ENCODE data around the gene OOSP4A. TPM values are rescaled to one million over a fixed set of nuclear protein-coding genes. Genes with fewer than 3 reads are reported as not detected.

Gene OOSP4A
- total and polyA plus RNA-seq, 2 of the 4 experiments (the other 2 are of a cell fraction), result not detected

GRCh38 chr11:59938718-59939117 is 25.1 kb upstream of the OOSP4A start:
- H2AK9ac ChIP-seq (replicated peaks; ENCODE audit: low read depth, low read length, poor library complexity), result no peak overlapping the region
- intact Hi-C loops (cut with micrococcal nuclease), result no loop called here
- ChIA-PET POLR2A (ENCODE audit: unreplicated experiment) (no interaction called here), CTCF (no interaction called here)
- H4K20me1 ChIP-seq (ENCODE audit: insufficient read depth, low read length), result no peaks in the 10 kb centered on the region
- ATAC-seq (ENCODE audit: low read depth) (no peak), DNase-seq (no peak)
- H3K18ac ChIP-seq (ENCODE audit: low read depth, low read length), result no peak overlapping the region
- no peak overlapping the region for H2BK15ac ChIP-seq (ENCODE audit: low read depth, low read length)
- no peak overlapping the region for H3K4me2 ChIP-seq (ENCODE audit: low read depth, low read length)
- no peak overlapping the region for H3K9ac ChIP-seq (ENCODE audit: low read depth, low read length)
- TF ChIP-seq RFX5 (IDR thresholded peaks at IDR 0.05; ENCODE audit: low read depth, low read length), result no peak
- no peak for TF ChIP-seq CEBPB (IDR thresholded peaks at IDR 0.05; ENCODE audit: low read depth, low read length)
- TF ChIP-seq RAD21 (IDR thresholded peaks at IDR 0.05; ENCODE audit: low read length), result no peak
- no peak for TF ChIP-seq ELK1 (IDR thresholded peaks at IDR 0.05; ENCODE audit: borderline replicate concordance, low read depth, low read length)
- TF ChIP-seq MAFK (IDR thresholded peaks at IDR 0.05; ENCODE audit: low read depth, low read length), result no peak
- no peak for TF ChIP-seq USF2 (IDR thresholded peaks at IDR 0.05; ENCODE audit: low read depth, low read length)
- TF ChIP-seq CHD1 (IDR thresholded peaks at IDR 0.05; ENCODE audit: low read depth, low read length), result no peak
- no peak overlapping the region for H4K91ac ChIP-seq (ENCODE audit: insufficient read depth, low read depth, low read length)
- no peak overlapping the region for H4K5ac ChIP-seq (ENCODE audit: low read depth, low read length)
- no peak overlapping the region for H3K27ac ChIP-seq (ENCODE audit: insufficient read depth, low read length)
- H3K4me3 ChIP-seq (ENCODE audit: insufficient read depth, low read depth, low read length), result no peak overlapping the region
- no TSS peak for BruUV-seq (replicated peaks)
- no peak overlapping the region for H4K8ac ChIP-seq (ENCODE audit: low read depth in 2 of 2, low read length in 2 of 2)
- H2BK5ac ChIP-seq (ENCODE audit: low read depth, low read length, poor library complexity, severe bottlenecking), result no peak overlapping the region
- no peaks in the 10 kb centered on the region for H3K27me3 ChIP-seq (ENCODE audit: control insufficient read depth, insufficient read depth, low read length)
- in situ Hi-C loops (cut with MboI; ENCODE audit: low sequenced_read_pairs), result no loop called here
- WGBS, 2 experiments (ENCODE audit: extremely low coverage in 2 of 2, insufficient read length in 1 of 2), result no CpG with 5 or more reads among the region's 3 CpGs
- no peaks in the 10 kb centered on the region for H3K36me3 ChIP-seq (ENCODE audit: control insufficient read depth, insufficient read depth, low read length)
- no peaks in the 10 kb centered on the region for H3K79me1 ChIP-seq (ENCODE audit: low read depth in 1 of 2, low read length in 2 of 2)
- no peak overlapping the region for H2AK5ac ChIP-seq (ENCODE audit: low read depth, low read length)
- dilution Hi-C loops (cut with HindIII; ENCODE audit: low sequenced_read_pairs, unreplicated experiment), result no loop called here
- no peak overlapping the region for H2BK120ac ChIP-seq (ENCODE audit: low read depth, low read length)
- no peaks in the 10 kb centered on the region for H3K4me1 ChIP-seq (ENCODE audit: control insufficient read depth, insufficient read depth, low read length)
- H3K23ac ChIP-seq (ENCODE audit: low read depth, low read length), result no peak overlapping the region
- H3K9me3 ChIP-seq (ENCODE audit: control insufficient read depth, insufficient read depth, low read length), result no peaks in the 10 kb centered on the region; the same call in 1 of the 2 replicates
- no peak overlapping the region for H2AFZ ChIP-seq (replicated peaks; ENCODE audit: low read length, poor library complexity)
- H3K9me1 ChIP-seq (ENCODE audit: insufficient read depth, low read length), result no peaks in the 10 kb centered on the region
- H3K4ac ChIP-seq (ENCODE audit: low read depth, low read length), result no peak overlapping the region
- H3K56ac ChIP-seq (ENCODE audit: extremely low read depth, insufficient read depth, low read length), result no peak overlapping the region
- H3K14ac ChIP-seq (replicated peaks; ENCODE audit: low read depth, low read length), result no peak overlapping the region
- H2BK20ac ChIP-seq (ENCODE audit: low read depth, low read length), result no peak overlapping the region

Measured in IMR-90 (cell line).